Activated naive CD8-positive, alpha-beta T cell treated with anti-CD3 and anti-CD28 coated beads, Interleukin-2, amount 10 ng/mL, durations not matched to agents 7 days and 5 days (primary cell): ENCODE measurements around the gene CISTR. TPM values are rescaled to one million over a fixed set of nuclear protein-coding genes. Genes with fewer than 3 reads are reported as not detected.
"Not testable (repeated sequence)": the region's sequence is repeated elsewhere in the genome, so short reads cannot be mapped to it uniquely, and the experiment has no call there.

ENCODE experiments used
- ATAC-seq: fragments of 150-1000 bp; cut with Tn5 transposase; one replicate; pipeline ENCODE4 v1.10.0; 2021; ENCODE audit warnings: low read depth, moderate library complexity
- POLR2A ChIA-PET: fragments of 350-600 bp; sonication (Branson Sonifier 250); formaldehyde crosslinking; loops from one replicate; lab custom pipeline; 2021; ENCODE audit warnings: antibody characterized with exemption; lab: Charles Lee
- DNase-seq: peaks from one replicate; pipeline ENCODE4 v3.0.0; 2021
- H3K27ac Mint-ChIP-seq: one replicate; pipeline ENCODE4 v1.8.0; 2022; ENCODE audit warnings: mild to moderate bottlenecking, mixed read lengths
- H3K27me3 Mint-ChIP-seq: one replicate; pipeline ENCODE4 v1.8.0; 2022; ENCODE audit warnings: mild to moderate bottlenecking, moderate library complexity, mixed read lengths
- H3K36me3 Mint-ChIP-seq: one replicate; pipeline ENCODE4 v1.8.0; 2021; ENCODE audit warnings: mild to moderate bottlenecking, mixed read lengths
- H3K4me1 Mint-ChIP-seq: one replicate; pipeline ENCODE4 v1.8.0; 2021; ENCODE audit warnings: mixed read lengths
- H3K4me3 Mint-ChIP-seq: one replicate; pipeline ENCODE4 v1.8.0; 2022; ENCODE audit warnings: mild to moderate bottlenecking, moderate library complexity, mixed read lengths
- H3K9me3 Mint-ChIP-seq: one replicate; pipeline ENCODE4 v1.8.0; 2021; ENCODE audit warnings: mixed read lengths
- total RNA-seq, 2 experiments: library from RNA; stranded (reverse); gene quantifications; one replicate each; pipeline ENCODE4 v1.2.3, GENCODE V29; 2021

CISTR gene
- total RNA-seq, 2 experiments from 2014 or later: not detected

GRCh38 chr12:53733807-53734200 lies 18.0 kb downstream of the CISTR start:
- Mint-ChIP-seq H3K27me3 (peaks cover 8% of the 10 kb centered on the region), H3K27ac (no peak overlapping the region), H3K9me3 (no peaks in the 10 kb centered on the region), H3K4me3 (no peak overlapping the region), H3K36me3 (no peaks in the 10 kb centered on the region), H3K4me1 (peaks cover 10% of the 10 kb centered on the region)
- POLR2A ChIA-PET: no interaction called here
- ATAC-seq (no peak), DNase-seq (no peak)

GRCh38 chr12:53733051-53733806 lies 18.6 kb downstream of the CISTR start:
- Mint-ChIP-seq H3K27me3 (peaks cover 8% of the 10 kb centered on the region), H3K4me3 (no peak overlapping the region), H3K9me3 (no peaks in the 10 kb centered on the region), H3K27ac (no peak overlapping the region), H3K4me1 (peaks cover 6% of the 10 kb centered on the region), H3K36me3 (no peaks in the 10 kb centered on the region)
- POLR2A ChIA-PET: no interaction called here
- no peak for ATAC-seq
- no peak for DNase-seq

- Mint-ChIP-seq H3K36me3 (no peaks in the 10 kb centered on the region), H3K4me1 (peaks cover 19% of the 10 kb centered on the region), H3K4me3 (no peak overlapping the region), H3K27ac (no peak overlapping the region), H3K9me3 (no peaks in the 10 kb centered on the region), H3K27me3 (peaks cover 3% of the 10 kb centered on the region)
- ATAC-seq: no peak
- no peak for DNase-seq
- POLR2A ChIA-PET: no interaction called here
These were observed 22.1 kb downstream of the CISTR start for GRCh38 chr12:53729644-53730043.

DNA sequence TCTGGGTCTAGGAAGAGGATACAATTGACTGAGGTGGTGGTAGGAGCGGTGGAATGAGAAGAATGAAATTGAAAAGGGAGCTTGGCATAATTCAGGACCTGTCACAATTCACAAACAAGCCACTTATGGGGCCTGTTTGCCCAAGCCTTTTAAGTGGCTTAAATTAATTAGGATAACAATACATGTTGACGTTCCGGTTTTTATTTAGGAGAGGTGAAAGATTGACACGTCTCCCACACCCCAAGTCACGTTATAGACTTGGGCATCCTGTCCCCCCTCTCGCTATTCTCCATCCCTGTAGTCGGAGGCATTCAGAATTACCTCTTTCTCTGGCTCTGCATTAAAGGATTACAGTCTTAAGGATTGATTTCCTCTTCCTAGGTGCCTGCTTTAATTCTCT lies 23.6 kb downstream of the CISTR start:
- Mint-ChIP-seq H3K4me1 (peaks cover 15% of the 10 kb centered on the region), H3K4me3 (peak overlapping the region; percentile 94), H3K36me3 (no peaks in the 10 kb centered on the region), H3K27me3 (peaks cover 3% of the 10 kb centered on the region), H3K9me3 (no peaks in the 10 kb centered on the region), H3K27ac (peak overlapping the region; percentile 94)
- DNase-seq (no peak), ATAC-seq (no peak)
- POLR2A ChIA-PET: interaction anchor here (0.6 to 1.3 kb wide), 2 partner anchors 11 to 29 kb away, joined by 3 read pairs; no protein-coding TSS in a partner anchor

- POLR2A ChIA-PET: interaction anchor here (0.9 to 1.3 kb wide), 2 partner anchors 26 to 29 kb away, joined by 3 to 5 read pairs; no protein-coding TSS in a partner anchor
- H3K36me3 Mint-ChIP-seq: no peaks in the 10 kb centered on the region
- H3K27me3 Mint-ChIP-seq: no peaks in the 10 kb centered on the region
- peak; percentile 93 for DNase-seq
- ATAC-seq: peak; percentile 98
- H3K4me1 Mint-ChIP-seq: peaks cover 15% of the 10 kb centered on the region
- H3K9me3 Mint-ChIP-seq: no peaks in the 10 kb centered on the region
- H3K4me3 Mint-ChIP-seq: peak within 1 kb of the TSS; percentile 94
- H3K27ac Mint-ChIP-seq: peak within 1 kb of the TSS; percentile 94
These were observed 24.3 kb downstream of the CISTR start, which contains the start of gene CALCOCO1 for GRCh38 chr12:53727310-53728041. CALCOCO1 (minus strand) TSS chr12:53727452; CDS start chr12:53725242, 2,210 bp downstream.

DNA sequence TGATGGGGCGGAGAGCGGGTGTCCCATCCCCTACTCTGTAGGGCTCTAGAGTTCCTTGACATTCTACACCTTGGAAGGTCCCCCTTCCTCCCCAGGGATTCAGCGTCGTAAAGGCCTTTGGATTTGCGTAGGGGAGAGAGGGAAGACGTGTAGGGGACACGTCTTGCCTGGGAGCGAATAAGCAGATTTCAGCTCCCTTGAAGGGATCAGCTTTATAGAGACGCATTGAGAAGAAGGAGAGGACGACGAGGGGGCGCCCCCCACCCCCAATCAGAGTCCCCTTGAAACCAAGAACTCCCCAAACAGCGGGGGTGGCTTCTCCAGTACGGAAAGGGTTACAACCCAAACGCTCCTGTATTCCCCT lies 24.9 kb downstream of the CISTR start:
- POLR2A ChIA-PET: interaction anchor here (0.9 kb wide), 1 partner anchor 27 kb away, joined by 5 read pairs; no protein-coding TSS in a partner anchor
- Mint-ChIP-seq H3K4me3 (peak overlapping the region; percentile 94), H3K4me1 (peaks cover 15% of the 10 kb centered on the region), H3K27me3 (no peaks in the 10 kb centered on the region), H3K9me3 (no peaks in the 10 kb centered on the region), H3K27ac (peak overlapping the region; percentile 94), H3K36me3 (no peaks in the 10 kb centered on the region)
- DNase-seq (no peak), ATAC-seq (no peak)

- ATAC-seq: no peak
- H3K4me1 Mint-ChIP-seq: peaks cover 15% of the 10 kb centered on the region
These were observed 25.4 kb downstream of the CISTR start for GRCh38 chr12:53726341-53726740.

DNA sequence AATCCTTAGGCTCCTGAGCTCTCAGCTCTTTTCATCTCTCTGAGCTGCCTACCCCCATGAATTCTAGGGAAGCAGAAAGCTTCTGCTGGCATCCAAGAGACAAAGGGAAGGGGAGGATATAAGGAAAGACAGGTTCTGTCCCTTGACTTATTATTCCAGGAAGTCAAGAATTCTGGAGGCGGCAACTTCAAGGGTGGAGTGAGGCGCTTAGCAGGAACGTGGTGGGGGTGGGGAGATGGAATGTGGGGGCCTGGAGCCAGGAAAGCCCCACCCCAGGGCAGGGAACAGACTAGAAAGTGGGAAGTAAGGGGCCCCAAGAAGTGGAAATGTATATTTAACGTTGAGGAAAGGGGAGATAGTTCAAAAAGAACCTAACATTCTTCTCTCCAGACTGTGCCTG lies 26.0 kb downstream of the CISTR start:
- POLR2A ChIA-PET: no interaction called here
- Mint-ChIP-seq H3K9me3 (no peaks in the 10 kb centered on the region), H3K4me1 (peaks cover 15% of the 10 kb centered on the region), H3K27ac (no peak overlapping the region), H3K4me3 (peak overlapping the region; percentile 94), H3K27me3 (no peaks in the 10 kb centered on the region), H3K36me3 (no peaks in the 10 kb centered on the region)
- no peak for ATAC-seq
- no peak for DNase-seq

More at GRCh38 chr12:53726341-53726740, 25.4 kb downstream of the CISTR start:
- no peaks in the 10 kb centered on the region for H3K36me3 Mint-ChIP-seq
- peak overlapping the region; percentile 94 for H3K4me3 Mint-ChIP-seq
- H3K27me3 Mint-ChIP-seq: no peaks in the 10 kb centered on the region
- DNase-seq: peak; percentile 21
- POLR2A ChIA-PET: no interaction called here
- peak overlapping the region; percentile 94 for H3K27ac Mint-ChIP-seq
- H3K9me3 Mint-ChIP-seq: no peaks in the 10 kb centered on the region

- H3K4me1 Mint-ChIP-seq: peaks cover 12% of the 10 kb centered on the region
- ATAC-seq (no peak), DNase-seq (no peak)
- H3K27me3 Mint-ChIP-seq: no peaks in the 10 kb centered on the region
- H3K27ac Mint-ChIP-seq: no peak overlapping the region
- H3K9me3 Mint-ChIP-seq: no peaks in the 10 kb centered on the region
- H3K4me3 Mint-ChIP-seq: no peak overlapping the region
- POLR2A ChIA-PET: no interaction called here
- H3K36me3 Mint-ChIP-seq: no peaks in the 10 kb centered on the region
These were observed 29.2 kb downstream of the CISTR start for GRCh38 chr12:53722450-53723041.

- ATAC-seq: no peak
These were observed 30.8 kb downstream of the CISTR start for GRCh38 chr12:53720946-53721345.

DNA sequence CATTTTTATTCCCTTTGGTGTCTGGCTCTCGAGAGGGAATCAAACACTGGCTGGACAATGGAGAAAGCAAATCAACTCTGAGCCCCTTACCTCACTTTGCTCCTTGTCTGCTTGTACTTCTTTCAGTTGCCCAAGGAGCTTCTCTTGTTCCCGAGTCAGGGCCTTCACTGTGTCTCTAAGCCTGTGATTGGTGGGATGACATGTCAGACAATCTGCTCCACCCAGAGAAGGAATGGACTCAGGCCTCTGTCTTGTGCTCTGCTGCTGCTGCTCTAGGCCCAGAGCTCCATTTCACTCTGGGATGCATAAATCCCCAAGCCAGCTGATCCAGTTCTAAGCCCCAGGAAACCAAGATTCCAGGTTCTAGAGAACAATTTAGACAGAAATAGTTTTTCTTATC lies 32.1 kb downstream of the CISTR start:
- no peaks in the 10 kb centered on the region for H3K27me3 Mint-ChIP-seq
- H3K9me3 Mint-ChIP-seq: no peaks in the 10 kb centered on the region
- POLR2A ChIA-PET: no interaction called here
- DNase-seq (no peak), ATAC-seq (no peak)
- H3K27ac Mint-ChIP-seq: no peak overlapping the region
- H3K36me3 Mint-ChIP-seq: no peaks in the 10 kb centered on the region
- H3K4me1 Mint-ChIP-seq: no peaks in the 10 kb centered on the region
- no peak overlapping the region for H3K4me3 Mint-ChIP-seq

More at GRCh38 chr12:53720946-53721345, 30.8 kb downstream of the CISTR start:
- Mint-ChIP-seq H3K36me3 (no peaks in the 10 kb centered on the region), H3K27ac (no peak overlapping the region), H3K27me3 (no peaks in the 10 kb centered on the region), H3K4me1 (peaks cover 2% of the 10 kb centered on the region), H3K9me3 (no peaks in the 10 kb centered on the region), H3K4me3 (no peak overlapping the region)
- POLR2A ChIA-PET: interaction anchor here (1.0 kb wide), 1 partner anchor 26 kb away, joined by 3 read pairs; no protein-coding TSS in a partner anchor
- DNase-seq: no peak

DNA sequence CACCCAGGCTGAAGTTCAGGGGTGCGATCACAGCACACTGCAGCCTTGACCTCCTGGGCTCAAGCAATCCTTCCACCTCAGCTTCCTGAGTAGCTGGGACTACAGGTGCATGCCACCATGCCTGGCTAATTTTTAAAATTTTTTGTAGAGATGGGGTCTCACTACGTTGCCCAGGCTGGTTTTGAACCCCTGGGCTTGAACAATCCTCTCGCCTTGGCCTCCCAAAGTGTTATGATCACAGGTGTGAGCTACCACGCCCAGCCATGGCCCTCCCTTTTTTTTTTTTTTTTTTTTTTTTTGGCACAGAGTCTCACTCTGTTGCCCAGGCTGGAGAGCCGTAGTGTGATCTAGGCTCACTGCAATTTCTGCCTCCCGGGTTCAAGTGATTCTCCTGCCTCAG lies 33.2 kb downstream of the CISTR start:
- H3K4me3 Mint-ChIP-seq: not testable (repeated sequence)

GRCh38 chr12:53717319-53717718 lies 34.5 kb downstream of the CISTR start:
- no peaks in the 10 kb centered on the region for H3K9me3 Mint-ChIP-seq

More for the DNA sequence above, 33.2 kb downstream of the CISTR start:
- DNase-seq, H3K27ac Mint-ChIP-seq, H3K36me3 Mint-ChIP-seq, H3K27me3 Mint-ChIP-seq, ATAC-seq, H3K9me3 Mint-ChIP-seq, H3K4me1 Mint-ChIP-seq: not testable (repeated sequence)
- POLR2A ChIA-PET: interaction anchor here (0.6 to 0.7 kb wide), 2 partner anchors 11 to 1726 kb away, joined by 3 to 4 read pairs; no protein-coding TSS in a partner anchor

More at GRCh38 chr12:53717319-53717718, 34.5 kb downstream of the CISTR start:
- peaks cover 2% of the 10 kb centered on the region for H3K36me3 Mint-ChIP-seq
- H3K4me1 Mint-ChIP-seq: no peaks in the 10 kb centered on the region
- peak overlapping the region; percentile 36 for H3K27ac Mint-ChIP-seq
- H3K4me3 Mint-ChIP-seq: no peak overlapping the region
- ATAC-seq (no peak), DNase-seq (no peak)
- POLR2A ChIA-PET: no interaction called here
- H3K27me3 Mint-ChIP-seq: no peaks in the 10 kb centered on the region
